DOHH2 (cell line): ENCODE data around the gene STAT2.

Experiments used
- EZH2phosphoT487 ChIP-seq: fragments of 200-600 bp; sonication (generic); IDR thresholded peaks from 2 replicates; pipeline ENCODE4 v1.6.1; 2017; ENCODE audit warnings: borderline replicate concordance, mild to moderate bottlenecking, antibody characterized with exemption, low read length, moderate library complexity, mixed read lengths
- TF ChIP-seq, protein P1 (sequence below): fragments of 200-600 bp; sonication (generic); IDR thresholded peaks from one replicate; pipeline ENCODE4 v1.5.1; 2014; ENCODE audit warnings: antibody characterized with exemption, mild to moderate bottlenecking, low read depth, low read length; ENCODE audit not compliant: poor library complexity, severe bottlenecking

DNA sequence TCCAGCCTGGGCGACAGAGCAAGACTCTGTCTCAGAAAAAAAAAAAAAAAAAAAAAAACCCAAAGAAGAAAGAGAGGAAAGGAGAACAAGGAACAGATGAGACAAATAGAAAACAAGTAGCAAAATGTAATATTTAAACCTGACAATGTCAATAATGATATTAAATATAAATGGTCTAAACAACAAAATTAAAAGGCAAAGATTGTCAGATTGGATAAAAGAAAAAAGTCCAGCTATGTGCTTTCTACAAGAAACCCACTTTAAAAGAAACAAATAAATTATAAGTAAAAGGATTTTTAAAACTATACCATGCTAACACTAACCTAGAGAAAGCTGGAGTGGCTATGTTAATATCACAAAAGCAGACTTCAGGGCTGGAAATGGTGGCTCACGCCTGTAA is 32.4 kb upstream of the STAT2 start:
- TF ChIP-seq, protein P1, sequence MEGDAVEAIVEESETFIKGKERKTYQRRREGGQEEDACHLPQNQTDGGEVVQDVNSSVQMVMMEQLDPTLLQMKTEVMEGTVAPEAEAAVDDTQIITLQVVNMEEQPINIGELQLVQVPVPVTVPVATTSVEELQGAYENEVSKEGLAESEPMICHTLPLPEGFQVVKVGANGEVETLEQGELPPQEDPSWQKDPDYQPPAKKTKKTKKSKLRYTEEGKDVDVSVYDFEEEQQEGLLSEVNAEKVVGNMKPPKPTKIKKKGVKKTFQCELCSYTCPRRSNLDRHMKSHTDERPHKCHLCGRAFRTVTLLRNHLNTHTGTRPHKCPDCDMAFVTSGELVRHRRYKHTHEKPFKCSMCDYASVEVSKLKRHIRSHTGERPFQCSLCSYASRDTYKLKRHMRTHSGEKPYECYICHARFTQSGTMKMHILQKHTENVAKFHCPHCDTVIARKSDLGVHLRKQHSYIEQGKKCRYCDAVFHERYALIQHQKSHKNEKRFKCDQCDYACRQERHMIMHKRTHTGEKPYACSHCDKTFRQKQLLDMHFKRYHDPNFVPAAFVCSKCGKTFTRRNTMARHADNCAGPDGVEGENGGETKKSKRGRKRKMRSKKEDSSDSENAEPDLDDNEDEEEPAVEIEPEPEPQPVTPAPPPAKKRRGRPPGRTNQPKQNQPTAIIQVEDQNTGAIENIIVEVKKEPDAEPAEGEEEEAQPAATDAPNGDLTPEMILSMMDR: no peak
- TF ChIP-seq EZH2phosphoT487: no peak
